Measurements from ENCODE around the gene USP7. TPM values are rescaled to one million over a fixed set of nuclear protein-coding genes. Genes with fewer than 3 reads are reported as not detected.

USP7 gene
- total and polyA plus RNA-seq, 4 experiments from 2014 or later, result 4.8 to 206 (median 106) TPM

DNA sequence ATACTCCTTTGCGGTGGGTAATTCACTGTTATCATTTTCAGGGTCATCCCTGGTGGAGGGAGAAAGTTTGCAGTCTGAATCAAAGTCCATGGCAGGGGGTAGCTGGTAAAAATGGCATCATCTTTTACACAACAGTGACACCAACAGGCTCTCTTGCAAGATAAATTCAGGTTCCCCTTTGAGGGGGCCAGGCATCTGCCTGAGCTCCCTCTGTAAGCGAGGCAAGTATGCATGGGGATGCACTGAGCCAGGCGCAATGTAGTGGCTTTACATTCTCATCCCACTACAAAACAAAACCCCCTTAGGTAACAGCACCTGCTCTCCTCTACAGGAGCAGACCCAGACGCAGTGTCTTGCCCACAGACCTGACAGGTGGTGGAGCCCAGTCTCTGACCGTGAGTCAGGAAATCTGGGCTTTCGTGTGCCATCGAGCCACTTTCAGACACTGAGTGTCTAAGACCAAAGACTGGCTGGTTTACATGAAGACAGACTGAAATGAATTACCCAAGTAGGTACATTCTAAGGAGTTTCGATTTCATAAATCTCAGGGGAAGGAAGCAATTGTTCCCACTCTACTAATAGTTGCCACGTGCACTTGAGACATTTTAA, 63.9 kb downstream of the USP7 start:
- Histone ChIP-seq H3K4me1 (ENCODE audit: insufficient read depth, low read length) (no peaks in the 10 kb centered on the region), H3K4me3 (ENCODE audit: low read length in 2 of 2) (no peak overlapping the region), H3K27ac (ENCODE audit: low read depth, low read length) (no peak overlapping the region), H3K9me3 (ENCODE audit: control insufficient read depth in 1 of 2, low read length in 2 of 2) (no peaks in the 10 kb centered on the region), H3K27me3 (ENCODE audit: insufficient read depth, low read length) (no peaks in the 10 kb centered on the region), H3K36me3 (ENCODE audit: insufficient read depth, low read length) (peaks cover 89% of the 10 kb centered on the region)
- Mint-ChIP-seq H3K4me1 (no peaks in the 10 kb centered on the region), H3K9me3 (no peaks in the 10 kb centered on the region), H3K27me3 (no peaks in the 10 kb centered on the region), H3K36me3 (peaks cover 72 to 86% of the 10 kb centered on the region in 2 donors), H3K27ac (peak overlapping the region in 4 of 7 donors; percentile 16 to 52 (median 24)), H3K4me3 (no peak overlapping the region)
- DNase-seq, result no peak
- CTCF ChIA-PET (ENCODE audit: partially characterized antibody), result interaction anchor here (1.3 to 2.2 kb wide), 3 partner anchors 19 to 109 kb away, joined by 4 to 12 read pairs (median 6); no protein-coding TSS in a partner anchor
- intact Hi-C loops (cut with micrococcal nuclease), result no loop called here
- POLR2A ChIA-PET (ENCODE audit: partially characterized antibody), result interaction anchor here (1.1 to 1.6 kb wide), 2 partner anchors 12 to 193 kb away, joined by 3 to 4 read pairs; no protein-coding TSS in a partner anchor

GRCh38 chr16:8898660-8899318, 64.9 kb downstream of the USP7 start:
- Mint-ChIP-seq H3K4me1 (no peaks in the 10 kb centered on the region), H3K4me3 (no peak overlapping the region), H3K9me3 (no peaks in the 10 kb centered on the region), H3K27me3 (no peaks in the 10 kb centered on the region), H3K27ac (peak overlapping the region in 2 of 7 donors; percentile 8 to 41), H3K36me3 (peaks cover 69 to 90% of the 10 kb centered on the region in 2 donors)
- no peak for DNase-seq
- Histone ChIP-seq H3K27ac (ENCODE audit: low read depth, low read length) (no peak overlapping the region), H3K27me3 (ENCODE audit: insufficient read depth, low read length) (no peaks in the 10 kb centered on the region), H3K9me3 (ENCODE audit: control insufficient read depth in 1 of 2, low read length in 2 of 2) (no peaks in the 10 kb centered on the region), H3K36me3 (ENCODE audit: insufficient read depth, low read length) (peaks cover 91% of the 10 kb centered on the region), H3K4me1 (ENCODE audit: insufficient read depth, low read length) (no peaks in the 10 kb centered on the region), H3K4me3 (ENCODE audit: low read length in 2 of 2) (no peak overlapping the region)
- CTCF ChIA-PET (ENCODE audit: partially characterized antibody), result interaction anchor here (1.1 to 2.4 kb wide), 5 partner anchors 15 to 238 kb away, joined by 3 to 7 read pairs (median 5); no protein-coding TSS in a partner anchor
- intact Hi-C loops (cut with micrococcal nuclease), result no loop called here
- POLR2A ChIA-PET (ENCODE audit: partially characterized antibody), result no interaction called here

- Histone ChIP-seq H3K4me1 (ENCODE audit: insufficient read depth, low read length) (peaks cover 14% of the 10 kb centered on the region), H3K9me3 (ENCODE audit: control insufficient read depth in 1 of 2, low read length in 2 of 2) (no peaks in the 10 kb centered on the region), H3K36me3 (ENCODE audit: insufficient read depth, low read length) (peaks cover 67% of the 10 kb centered on the region), H3K27ac (ENCODE audit: low read depth, low read length) (no peak overlapping the region), H3K4me3 (ENCODE audit: low read length in 2 of 2) (no peak overlapping the region), H3K27me3 (ENCODE audit: insufficient read depth, low read length) (no peaks in the 10 kb centered on the region)
- H3K27me3 Mint-ChIP-seq, result no peaks in the 10 kb centered on the region
- no peaks in the 10 kb centered on the region for H3K9me3 Mint-ChIP-seq
- no peak for DNase-seq
- ChIA-PET POLR2A (ENCODE audit: partially characterized antibody) (no interaction called here), CTCF (ENCODE audit: partially characterized antibody) (interaction anchor here (0.7 to 1.1 kb wide), 3 partner anchors 75 to 245 kb away, joined by 3 read pairs; no protein-coding TSS in a partner anchor)
- intact Hi-C loops (cut with micrococcal nuclease), result loop anchor here (5.0 kb wide), 1 partner anchor 42 kb away; no protein-coding TSS in a partner anchor
- H3K27ac Mint-ChIP-seq, result peak overlapping the region in 2 of 7 donors; percentile 57 to 76
- no peak overlapping the region for H3K4me3 Mint-ChIP-seq
- peaks cover 7 to 21% (median 11%) of the 10 kb centered on the region in 4 donors for H3K4me1 Mint-ChIP-seq
- H3K36me3 Mint-ChIP-seq, result peaks cover 49 to 90% of the 10 kb centered on the region in 2 donors
Observed at GRCh38 chr16:8894736-8895334, 68.9 kb downstream of the USP7 start.

DNA sequence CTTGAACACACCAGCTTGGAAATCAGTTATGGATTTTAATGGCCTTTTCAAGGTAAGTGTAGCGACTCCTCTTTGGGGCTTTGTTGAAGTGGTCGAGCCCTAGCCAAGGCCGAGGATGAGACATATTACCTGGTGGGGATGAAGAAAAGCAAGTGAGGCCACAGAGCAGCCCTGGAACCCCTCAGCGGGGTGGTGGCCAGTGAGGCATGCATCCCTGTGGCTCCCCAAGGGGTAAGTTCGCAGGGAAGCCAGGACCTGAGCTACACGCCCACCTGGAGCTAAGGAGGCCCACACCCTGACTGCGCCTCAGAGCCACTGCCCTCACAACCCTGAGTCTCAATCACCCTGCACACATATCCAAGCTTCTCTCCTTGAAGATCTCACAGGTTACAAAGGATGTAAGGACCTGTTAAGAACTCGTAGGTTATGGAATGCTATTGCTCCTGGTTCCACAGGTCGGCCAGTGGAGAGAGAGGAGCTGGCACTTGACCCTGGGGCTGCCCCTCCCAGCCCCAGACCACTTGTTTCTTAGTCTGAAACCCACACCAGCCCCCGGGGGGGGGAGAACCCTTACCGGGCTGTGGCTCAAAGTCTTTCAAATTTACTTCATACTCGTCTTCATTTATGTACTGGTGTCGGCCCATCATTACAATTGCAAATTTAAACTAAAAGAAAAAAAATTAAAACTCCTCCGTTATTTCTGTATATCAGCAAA, 69.6 kb downstream of the USP7 start:
- ChIA-PET POLR2A (ENCODE audit: partially characterized antibody) (no interaction called here), CTCF (ENCODE audit: partially characterized antibody) (interaction anchor here (3.6 kb wide), 1 partner anchor 115 kb away, joined by 18 read pairs; no protein-coding TSS in a partner anchor)
- Histone ChIP-seq H3K4me3 (ENCODE audit: low read length in 2 of 2) (no peak overlapping the region), H3K4me1 (ENCODE audit: insufficient read depth, low read length) (peaks cover 14% of the 10 kb centered on the region), H3K9me3 (ENCODE audit: control insufficient read depth in 1 of 2, low read length in 2 of 2) (no peaks in the 10 kb centered on the region), H3K36me3 (ENCODE audit: insufficient read depth, low read length) (peaks cover 60% of the 10 kb centered on the region), H3K27me3 (ENCODE audit: insufficient read depth, low read length) (no peaks in the 10 kb centered on the region), H3K27ac (ENCODE audit: low read depth, low read length) (no peak overlapping the region)
- intact Hi-C loops (cut with micrococcal nuclease), result loop anchor here (5.0 kb wide), 1 partner anchor 43 kb away; no protein-coding TSS in a partner anchor
- DNase-seq, result no peak
- Mint-ChIP-seq H3K27ac (peak overlapping the region in 3 of 7 donors; percentile 30 to 96 (median 57)), H3K4me3 (no peak overlapping the region), H3K36me3 (peaks cover 42 to 83% of the 10 kb centered on the region in 2 donors), H3K9me3 (no peaks in the 10 kb centered on the region), H3K27me3 (no peaks in the 10 kb centered on the region), H3K4me1 (peaks cover 7 to 21% (median 11%) of the 10 kb centered on the region in 4 donors)

- H3K4me1 ChIP-seq (ENCODE audit: insufficient read depth, low read length), result peaks cover 14% of the 10 kb centered on the region
- H3K36me3 ChIP-seq (ENCODE audit: insufficient read depth, low read length), result peaks cover 52% of the 10 kb centered on the region
- H3K27ac ChIP-seq (ENCODE audit: low read depth, low read length), result no peak overlapping the region
- Mint-ChIP-seq H3K4me3 (no peak overlapping the region), H3K27ac (peak overlapping the region in 3 of 7 donors; percentile 1 to 96 (median 31)), H3K9me3 (no peaks in the 10 kb centered on the region), H3K36me3 (peaks cover 38 to 76% of the 10 kb centered on the region in 2 donors), H3K27me3 (no peaks in the 10 kb centered on the region), H3K4me1 (peaks cover 7 to 21% (median 11%) of the 10 kb centered on the region in 4 donors)
- intact Hi-C loops (cut with micrococcal nuclease), result loop anchor here (5.0 kb wide), 1 partner anchor 44 kb away; no protein-coding TSS in a partner anchor
- H3K4me3 ChIP-seq (ENCODE audit: low read length in 2 of 2), result no peak overlapping the region
- no peaks in the 10 kb centered on the region for H3K9me3 ChIP-seq (ENCODE audit: control insufficient read depth in 1 of 2, low read length in 2 of 2)
- ChIA-PET CTCF (ENCODE audit: partially characterized antibody) (interaction anchor here (3.6 kb wide), 1 partner anchor 116 kb away, joined by 18 read pairs; no protein-coding TSS in a partner anchor), POLR2A (ENCODE audit: partially characterized antibody) (no interaction called here)
- no peaks in the 10 kb centered on the region for H3K27me3 ChIP-seq (ENCODE audit: insufficient read depth, low read length)
- DNase-seq, result no peak
Observed at GRCh38 chr16:8893426-8893825, 70.3 kb downstream of the USP7 start.

DNA sequence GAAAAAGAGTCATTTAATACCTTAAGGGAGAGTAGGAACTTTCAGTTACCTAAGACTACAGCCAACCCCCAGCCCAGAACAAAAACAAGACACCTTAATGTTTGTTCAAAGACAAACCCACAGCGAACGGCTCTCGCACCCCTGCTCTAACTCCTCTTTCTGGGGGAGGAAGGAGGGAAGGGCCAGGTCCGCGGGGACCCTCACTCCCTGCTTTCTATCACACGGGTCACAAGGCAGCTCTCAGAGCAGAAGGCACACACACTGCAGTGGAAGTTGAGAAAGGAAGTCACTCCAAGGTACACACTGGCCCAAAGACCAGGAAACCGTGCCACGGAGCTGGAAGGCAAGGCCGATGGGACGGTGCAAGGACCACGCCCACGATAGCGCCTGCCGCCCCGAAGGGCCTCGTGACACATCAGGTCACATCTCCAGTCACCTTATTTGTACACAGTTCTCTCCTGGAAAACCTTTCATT, 71.6 kb downstream of the USP7 start:
- Mint-ChIP-seq H3K36me3 (peaks cover 30 to 67% of the 10 kb centered on the region in 2 donors), H3K9me3 (no peaks in the 10 kb centered on the region), H3K27me3 (no peaks in the 10 kb centered on the region), H3K4me3 (peak overlapping the region; percentile 23 to 61 (median 44)), H3K27ac (peak overlapping the region; percentile 79 to 98 (median 94)), H3K4me1 (peaks cover 9 to 24% (median 14%) of the 10 kb centered on the region in 4 donors)
- no peak overlapping the region for H3K4me3 ChIP-seq (ENCODE audit: low read length in 2 of 2)
- H3K27me3 ChIP-seq (ENCODE audit: insufficient read depth, low read length), result no peaks in the 10 kb centered on the region
- H3K9me3 ChIP-seq (ENCODE audit: control insufficient read depth in 1 of 2, low read length in 2 of 2), result no peaks in the 10 kb centered on the region
- H3K36me3 ChIP-seq (ENCODE audit: insufficient read depth, low read length), result peaks cover 42% of the 10 kb centered on the region
- no peak for DNase-seq
- CTCF ChIA-PET (ENCODE audit: partially characterized antibody), result interaction anchor here (0.7 to 3.6 kb wide), 5 partner anchors 9 to 137 kb away, joined by 3 to 23 read pairs (median 3); partner anchors contain the start of gene CARHSP1
- peaks cover 14% of the 10 kb centered on the region for H3K4me1 ChIP-seq (ENCODE audit: insufficient read depth, low read length)
- intact Hi-C loops (cut with micrococcal nuclease), result loop anchor here (5.0 kb wide), 1 partner anchor 45 kb away; no protein-coding TSS in a partner anchor
- POLR2A ChIA-PET (ENCODE audit: partially characterized antibody), result interaction anchor here (0.5 to 1.6 kb wide), 4 partner anchors 12 to 269 kb away, joined by 3 to 6 read pairs (median 3); partner anchors contain the start of gene HAPSTR1
- H3K27ac ChIP-seq (ENCODE audit: low read depth, low read length), result peak overlapping the region; percentile 43
